Lower leg skin (tissue), 3 donors: ENCODE measurements around the gene BRF1.

Experiments used
- POLR2A ChIP-seq, 2 donors: fragments of 450-650 bp; IDR thresholded peaks; one replicate each; pipeline ENCODE4 v1.6.1; 2016 to 2017; ENCODE audit warnings: antibody characterized with exemption in 2 of 2, mild to moderate bottlenecking in 1 of 2, moderate library complexity in 1 of 2
- TF ChIP-seq, protein P1 (sequence below), 3 donors: fragments of 450-650 bp; IDR thresholded peaks; one replicate each; pipeline ENCODE4 v1.5.1; 2016; ENCODE audit warnings: antibody characterized with exemption in 3 of 3, mild to moderate bottlenecking in 3 of 3, moderate library complexity in 2 of 3

GRCh38 chr14:105207996-105208737 is 92.6 kb downstream of the BRF1 start:
- TF ChIP-seq, protein P1, sequence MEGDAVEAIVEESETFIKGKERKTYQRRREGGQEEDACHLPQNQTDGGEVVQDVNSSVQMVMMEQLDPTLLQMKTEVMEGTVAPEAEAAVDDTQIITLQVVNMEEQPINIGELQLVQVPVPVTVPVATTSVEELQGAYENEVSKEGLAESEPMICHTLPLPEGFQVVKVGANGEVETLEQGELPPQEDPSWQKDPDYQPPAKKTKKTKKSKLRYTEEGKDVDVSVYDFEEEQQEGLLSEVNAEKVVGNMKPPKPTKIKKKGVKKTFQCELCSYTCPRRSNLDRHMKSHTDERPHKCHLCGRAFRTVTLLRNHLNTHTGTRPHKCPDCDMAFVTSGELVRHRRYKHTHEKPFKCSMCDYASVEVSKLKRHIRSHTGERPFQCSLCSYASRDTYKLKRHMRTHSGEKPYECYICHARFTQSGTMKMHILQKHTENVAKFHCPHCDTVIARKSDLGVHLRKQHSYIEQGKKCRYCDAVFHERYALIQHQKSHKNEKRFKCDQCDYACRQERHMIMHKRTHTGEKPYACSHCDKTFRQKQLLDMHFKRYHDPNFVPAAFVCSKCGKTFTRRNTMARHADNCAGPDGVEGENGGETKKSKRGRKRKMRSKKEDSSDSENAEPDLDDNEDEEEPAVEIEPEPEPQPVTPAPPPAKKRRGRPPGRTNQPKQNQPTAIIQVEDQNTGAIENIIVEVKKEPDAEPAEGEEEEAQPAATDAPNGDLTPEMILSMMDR (IDR thresholded peaks at IDR 0.05) = no peak
- no peak for TF ChIP-seq POLR2A (IDR thresholded peaks at IDR 0.05)
